ENCODE measurements around the gene NRAP.

- no peak for TF ChIP-seq CTCF (IDR thresholded peaks at IDR 0.05; ENCODE audit: extremely low read depth in 1 of 2, insufficient read depth in 1 of 2, low read depth in 1 of 2, low read length in 2 of 2)
- TF ChIP-seq POLR2A (IDR thresholded peaks at IDR 0.05; ENCODE audit: low read depth, low read length): no peak
Measured at GRCh38 chr10:113666682-113667252, 2.9 kb upstream of the NRAP start.

All from endothelial cell of umbilical vein (primary cell).